ENCODE results near the gene RBBP7.
"Not testable (repeated sequence)": the region's sequence is repeated elsewhere in the genome, so short reads cannot be mapped to it uniquely, and the experiment has no call there.

RBBP7 gene

DNA sequence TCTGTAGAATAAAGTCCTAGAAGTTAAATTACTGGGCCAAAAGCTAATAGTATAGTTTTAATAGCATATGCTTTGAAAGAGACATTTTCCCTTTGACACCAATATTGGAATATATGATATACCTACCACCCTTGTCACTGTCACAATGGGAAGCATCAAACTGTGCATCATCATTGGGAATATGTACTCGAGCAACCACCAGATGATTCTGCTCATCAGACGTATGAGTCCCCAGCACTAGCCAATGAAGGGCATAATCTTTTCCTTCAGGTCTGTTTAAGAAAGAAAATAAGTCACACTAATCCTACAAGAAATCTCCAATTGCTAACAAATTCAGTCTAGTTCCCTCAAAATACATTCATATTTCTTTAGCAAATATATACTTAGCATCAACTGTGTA, 7.3 kb downstream of the RBBP7 start:
- no peak for DNase-seq

DNA sequence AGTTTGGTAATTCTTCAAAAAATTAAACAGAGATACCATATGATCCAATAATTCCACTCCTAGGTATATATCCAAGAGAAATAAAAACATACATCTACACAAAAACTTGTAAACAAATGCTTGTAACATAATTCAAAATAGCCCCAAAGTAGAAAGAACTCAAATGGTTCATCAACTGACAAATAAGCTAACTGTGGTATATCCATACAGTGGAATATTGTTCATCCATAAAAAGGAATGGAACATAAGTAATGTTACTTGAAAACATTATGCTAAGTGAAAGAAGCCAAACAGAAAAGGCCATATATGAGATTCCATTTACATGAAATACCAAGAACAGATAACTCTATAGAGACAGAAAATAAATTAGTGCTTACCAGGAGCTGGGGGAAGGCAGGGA, 13.4 kb downstream of the RBBP7 start:
- DNase-seq = no peak

DNA sequence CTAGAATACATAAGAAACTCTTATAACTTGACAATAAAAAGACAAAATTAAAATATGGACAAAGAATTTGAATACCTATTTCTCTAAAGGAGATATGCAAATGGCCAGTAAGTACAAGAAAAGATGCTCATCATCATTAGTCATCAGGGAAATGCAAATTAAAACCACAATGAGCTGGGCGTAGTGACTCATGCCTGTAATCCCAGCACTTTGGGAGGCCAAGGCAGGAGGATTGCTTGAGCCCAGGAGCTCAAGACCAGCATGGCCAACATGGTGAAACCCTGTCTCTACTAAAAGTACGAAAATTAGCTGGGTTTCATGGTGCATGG, 14.1 kb downstream of the RBBP7 start:
- DNase-seq = not testable (repeated sequence)

DNA sequence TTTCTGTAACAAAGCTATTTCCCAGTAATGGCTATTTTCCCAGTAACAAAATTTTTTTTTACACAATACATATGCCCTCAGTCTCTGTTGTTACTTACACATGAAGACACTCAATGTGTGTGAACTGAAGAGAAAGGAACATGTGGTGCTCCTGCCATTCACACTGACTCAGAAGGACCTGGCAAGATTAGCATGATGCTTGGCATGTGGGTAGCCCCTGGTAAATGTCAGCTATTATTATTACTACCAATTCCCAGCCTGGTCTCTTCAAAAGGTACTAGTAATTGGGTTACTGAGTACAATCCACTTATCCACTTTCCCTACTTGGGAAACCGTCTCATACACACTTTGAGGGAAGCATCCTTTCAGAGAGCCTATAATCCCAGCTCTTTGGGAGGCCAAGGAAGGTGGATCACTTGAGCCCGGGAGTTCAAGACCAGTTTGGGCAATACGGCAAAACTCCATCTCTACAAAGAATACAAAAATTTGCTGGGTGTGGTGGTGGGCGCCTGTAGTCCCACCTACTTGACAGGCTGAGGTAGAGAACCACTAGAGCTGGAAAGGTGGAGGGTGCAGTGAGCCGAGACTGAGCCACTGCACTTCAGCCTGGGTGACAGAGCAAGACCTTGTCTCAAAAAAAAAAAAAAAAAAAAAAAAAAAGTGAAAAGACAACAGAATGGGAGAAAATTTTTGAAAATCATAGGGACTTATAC, 14.6 kb downstream of the RBBP7 start:
- no peak for DNase-seq

DNA sequence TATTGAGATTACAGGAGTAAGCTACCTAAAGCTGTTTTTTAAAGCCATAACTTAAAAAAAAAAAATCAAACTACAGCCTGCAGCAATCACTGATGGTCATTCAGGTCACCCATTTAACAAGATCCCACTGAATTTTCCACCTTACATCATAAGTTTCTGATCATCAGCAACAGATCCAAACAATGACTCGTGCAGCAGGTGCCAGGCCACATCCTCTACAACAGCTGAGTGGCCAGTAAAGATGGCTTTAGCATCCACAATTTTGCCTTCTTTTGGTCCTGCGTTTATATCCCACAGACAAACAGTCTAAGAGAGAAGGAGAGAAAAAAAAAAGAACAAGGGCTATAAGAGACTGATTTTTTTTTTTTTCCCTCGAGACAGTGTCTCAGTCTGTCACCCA, 16.6 kb downstream of the RBBP7 start:
- no peak for DNase-seq

DNA sequence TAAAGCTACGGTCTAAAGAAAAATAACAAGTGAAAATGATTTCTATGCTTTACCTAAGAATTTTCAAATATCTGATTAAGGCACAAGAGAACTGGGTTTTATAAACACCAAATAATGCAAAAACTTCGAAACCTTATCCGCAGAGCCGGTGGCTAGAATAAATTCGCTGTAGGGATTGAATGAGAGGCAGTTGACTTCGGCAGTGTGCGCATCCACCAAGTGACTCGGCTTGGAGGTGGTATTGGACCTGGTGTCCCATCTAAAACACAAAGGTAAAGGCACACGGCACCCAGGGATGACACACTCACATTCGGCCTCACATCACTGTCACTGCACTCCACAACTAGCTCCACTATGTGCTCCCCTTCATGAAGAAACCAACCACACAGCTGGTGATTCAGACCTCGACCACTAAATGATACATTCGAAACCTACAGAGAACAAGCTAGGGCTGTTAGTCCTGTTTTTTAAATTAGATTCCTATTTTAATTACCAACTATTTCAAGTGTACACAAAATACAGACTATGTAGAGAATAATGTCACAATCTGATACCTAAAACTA, 17.5 kb downstream of the RBBP7 start:
- DNase-seq = no peak

DNA sequence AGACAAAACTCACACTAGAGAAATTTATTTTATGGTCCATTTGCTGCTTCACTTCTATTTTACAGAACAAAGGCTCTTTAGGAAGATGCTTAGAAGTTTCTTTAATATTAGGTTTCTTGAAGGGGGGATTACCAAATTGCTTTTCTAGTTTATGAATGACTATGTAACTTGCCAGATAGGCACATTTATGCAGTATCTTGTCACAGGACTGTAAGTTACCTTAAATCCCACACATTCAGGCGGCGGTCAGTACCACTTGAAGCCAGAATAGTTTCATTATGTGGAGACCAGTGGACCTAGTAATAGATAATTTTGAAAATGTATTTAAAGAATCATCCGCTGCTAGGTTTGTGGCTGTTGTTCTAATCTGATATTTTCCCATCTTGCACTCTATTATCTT, 18.3 kb downstream of the RBBP7 start:
- DNase-seq = no peak

DNA sequence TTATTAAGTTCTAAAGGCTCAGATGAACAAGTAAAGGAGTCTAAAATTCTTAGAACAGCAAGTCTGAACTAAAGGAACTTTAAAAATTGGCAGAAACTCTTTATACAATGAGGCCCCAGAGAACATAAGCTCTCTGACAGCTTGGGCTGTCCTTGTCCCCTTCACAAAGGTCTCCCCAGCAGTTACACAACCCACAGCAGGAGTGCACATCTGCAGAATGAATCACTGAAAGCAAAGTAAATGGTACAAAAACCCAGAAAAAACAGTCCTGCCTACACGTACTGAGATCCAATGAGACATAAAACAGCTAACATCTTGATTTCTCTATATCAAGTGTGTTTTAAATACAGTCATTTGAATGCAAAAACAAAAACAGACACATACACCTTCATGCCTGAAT, 18.7 kb downstream of the RBBP7 start:
- DNase-seq = no peak

DNA sequence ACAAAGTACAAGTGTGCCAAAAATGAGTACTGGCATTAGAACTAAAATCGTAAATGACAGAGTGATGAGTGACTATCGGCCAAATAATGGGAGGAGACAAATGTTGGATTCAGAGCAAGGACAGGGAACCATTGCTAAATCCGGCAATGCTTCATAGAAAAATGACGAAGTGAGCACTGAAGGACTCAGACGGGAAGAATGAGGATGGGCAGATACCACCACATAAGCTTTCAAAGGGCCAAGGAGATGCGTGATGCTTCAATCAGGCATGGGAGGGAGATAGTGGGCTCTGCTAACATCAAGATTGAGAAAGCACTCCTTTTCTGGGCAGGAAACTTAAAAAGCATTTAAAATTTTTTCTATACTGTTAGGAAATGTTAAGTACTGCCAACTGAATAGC, 21.6 kb downstream of the RBBP7 start:
- DNase-seq = no peak

DNA sequence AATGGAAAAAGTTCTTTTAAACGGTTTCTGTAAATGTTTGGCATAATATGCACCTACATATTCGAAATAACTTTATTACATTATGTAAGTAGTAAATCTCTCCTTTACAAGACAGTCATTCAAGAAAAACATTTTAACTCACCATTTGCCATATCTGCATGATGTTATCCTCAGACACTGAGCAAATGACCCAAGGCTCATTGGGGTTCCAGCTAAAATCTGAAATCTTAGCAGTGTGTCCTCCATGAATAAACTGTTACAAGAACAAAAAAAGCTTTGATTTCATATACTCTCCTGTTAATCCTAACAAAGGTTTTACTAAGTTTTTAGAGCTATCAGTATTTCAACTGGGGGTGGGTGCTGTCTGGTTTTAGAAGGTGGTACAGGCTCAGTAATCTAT, 24.5 kb downstream of the RBBP7 start:
- DNase-seq = no peak

DNA sequence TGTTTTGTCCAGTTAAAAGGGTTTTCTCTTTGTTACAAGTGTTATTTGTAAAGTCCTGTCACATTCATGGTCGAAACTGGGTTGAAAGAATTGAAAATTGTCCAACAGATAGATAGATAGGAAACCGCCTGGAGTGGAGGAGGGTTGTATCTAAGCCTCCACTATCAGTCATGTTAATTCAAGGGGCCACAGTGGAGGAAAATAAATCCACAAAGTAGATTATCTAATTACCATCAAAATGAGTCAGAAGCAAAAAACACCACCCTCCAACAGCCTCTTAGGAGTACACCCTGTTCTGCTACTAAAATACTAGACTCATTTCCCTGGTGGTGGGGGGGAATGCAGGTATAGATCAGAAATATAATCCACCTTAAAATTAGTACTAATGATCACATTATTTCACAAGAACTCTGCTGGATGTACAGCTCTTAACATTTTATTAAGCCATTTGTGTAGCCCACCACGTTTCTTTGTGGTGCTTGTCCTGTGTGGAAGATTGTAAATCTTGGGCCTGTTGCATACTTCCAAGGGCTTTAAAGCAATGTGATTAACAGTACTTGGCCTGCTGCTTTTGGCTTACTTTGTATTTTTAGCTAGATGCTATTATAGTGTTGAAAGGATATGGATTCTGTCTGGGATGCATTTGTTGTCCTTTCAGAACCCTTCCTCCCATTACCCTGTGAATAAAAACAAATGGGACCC, 26.8 kb downstream of the RBBP7 start:
- DNase-seq = no peak

DNA sequence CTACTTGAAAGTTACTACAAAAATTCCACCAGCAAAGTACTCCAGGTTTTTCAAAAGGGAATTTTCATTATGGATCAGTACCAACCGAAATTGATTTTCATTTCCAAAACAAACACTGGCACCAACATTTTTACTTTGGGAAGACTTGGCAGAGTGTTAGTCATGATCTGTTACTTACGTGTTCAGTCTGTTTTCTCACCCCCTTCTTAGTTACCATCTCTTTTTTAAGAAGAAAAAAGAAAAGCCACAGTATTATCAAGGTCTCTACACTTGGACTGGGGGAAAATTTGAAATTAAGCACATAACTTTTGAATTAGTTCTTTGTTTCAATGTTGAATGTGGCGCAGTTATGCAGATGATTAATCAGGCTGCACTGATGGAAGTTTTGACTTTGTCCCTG, 27.5 kb downstream of the RBBP7 start:
- DNase-seq = no peak

DNA sequence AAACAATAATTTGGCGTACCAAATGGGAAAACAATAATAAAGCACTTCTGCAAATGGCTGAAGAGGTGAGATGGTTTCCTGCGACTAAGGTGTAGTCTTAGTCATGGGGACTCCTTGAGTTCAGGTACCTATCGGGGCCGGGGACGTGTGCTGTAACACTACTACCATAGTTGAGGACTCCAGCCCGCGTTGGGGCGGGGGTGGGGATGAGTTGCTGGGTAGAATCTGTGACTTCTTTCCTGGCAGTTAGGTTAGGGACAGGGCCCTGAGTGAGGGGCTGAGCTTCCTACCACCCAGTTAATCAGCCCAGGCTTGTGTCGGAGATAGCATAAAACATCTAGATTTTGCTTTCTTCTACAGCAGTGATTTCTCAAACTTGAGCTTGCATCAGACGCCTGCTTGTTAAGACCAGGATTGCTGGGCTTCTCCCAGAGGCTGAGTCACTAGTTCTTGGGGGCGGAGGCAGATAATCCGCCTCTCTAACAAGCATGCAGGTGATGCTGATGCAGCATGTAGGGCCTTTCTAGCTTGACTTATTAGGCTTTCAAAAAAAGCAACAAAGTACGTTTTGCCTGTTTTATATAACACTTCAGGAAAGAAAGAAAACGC, 30.2 kb downstream of the RBBP7 start:
- no peak for DNase-seq

DNA sequence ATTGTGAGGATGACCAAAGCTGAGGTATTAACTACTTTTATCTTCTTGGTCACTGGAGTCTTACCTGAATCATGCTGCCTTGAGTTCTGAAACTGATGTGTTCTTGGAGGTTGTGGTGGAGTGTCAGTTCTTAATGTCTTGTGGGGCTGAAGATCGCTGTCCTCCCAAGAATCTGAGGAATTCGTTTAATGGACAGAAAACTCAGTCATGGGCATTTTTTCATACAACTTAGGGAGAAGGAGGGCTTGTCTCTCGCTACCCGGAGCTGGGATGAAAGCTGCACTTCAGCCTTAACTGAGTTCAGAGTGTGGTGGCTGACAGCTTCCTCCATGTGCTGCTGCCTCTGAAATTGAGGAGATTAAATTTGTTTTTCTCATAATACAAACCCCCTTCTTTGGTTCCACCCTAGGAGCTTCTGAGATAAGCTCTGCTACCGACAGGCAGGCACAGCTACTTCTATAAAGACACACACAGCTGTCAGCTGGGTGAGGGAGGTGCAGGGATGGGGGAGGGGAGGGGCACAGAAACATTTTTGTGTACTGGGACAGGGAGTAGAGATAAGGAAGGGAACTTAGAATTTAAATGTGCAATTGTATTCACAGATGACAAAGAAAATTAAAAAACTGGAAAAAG, 30.8 kb downstream of the RBBP7 start:
- DNase-seq = no peak

DNA sequence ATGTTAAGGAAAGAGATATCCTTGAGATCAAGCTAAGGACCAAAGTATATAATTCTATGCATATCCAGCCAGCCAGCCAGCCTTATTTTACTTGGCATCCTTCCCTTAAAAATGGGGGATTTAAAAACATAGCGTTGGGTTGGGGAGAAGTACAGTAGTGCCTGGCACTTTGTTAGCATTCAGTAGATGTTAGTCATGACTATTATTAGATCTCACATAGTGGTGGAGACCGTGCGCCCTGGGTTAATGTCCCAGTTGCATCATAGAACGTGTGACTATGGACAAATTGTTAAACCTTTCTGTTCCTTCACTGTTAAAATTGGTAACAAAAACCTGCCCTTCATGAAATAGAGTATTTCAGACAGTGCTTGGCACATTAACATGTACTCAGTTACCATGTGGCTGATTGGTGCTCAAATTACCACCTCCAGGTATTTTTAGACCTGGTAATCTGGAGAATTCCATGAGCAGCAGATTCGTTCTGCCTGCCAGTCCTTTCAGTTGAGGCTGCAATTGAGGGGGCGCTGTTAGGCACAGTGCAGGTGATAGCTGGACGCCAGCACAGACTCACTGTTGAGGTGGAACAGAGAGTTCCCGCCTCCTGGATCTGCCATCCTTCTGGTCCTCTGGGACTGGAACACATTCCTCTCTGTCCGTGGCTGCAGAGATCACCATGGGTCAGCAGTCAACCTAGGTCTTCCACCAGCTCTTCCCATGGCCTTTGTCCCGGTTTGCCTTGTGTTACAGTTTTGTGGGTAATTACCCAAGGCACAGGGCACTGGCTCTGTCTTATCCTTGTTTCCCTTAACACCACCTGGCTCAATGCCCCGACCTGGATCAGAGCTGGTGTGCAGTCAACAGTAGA, 31.7 kb downstream of the RBBP7 start:
- no peak for DNase-seq

DNA sequence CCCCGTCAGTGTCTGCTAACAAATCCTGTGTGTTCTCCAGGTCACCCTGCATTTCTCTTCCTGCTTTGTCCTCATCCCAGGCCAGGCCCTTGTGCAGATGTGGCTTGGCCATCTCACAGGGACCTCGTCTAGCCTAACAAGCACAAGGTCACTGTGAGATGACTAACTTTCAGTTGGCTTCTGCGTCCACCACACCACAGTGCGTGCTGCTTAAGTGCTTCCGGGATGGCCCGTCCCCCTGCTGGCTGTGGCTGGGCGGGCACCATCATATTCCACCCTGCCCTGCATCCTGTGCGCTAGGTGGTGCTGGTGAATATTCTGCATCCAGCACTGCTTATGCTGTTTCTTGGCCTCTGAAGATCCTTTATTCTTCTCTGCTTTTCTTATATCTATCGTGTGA, 33.8 kb downstream of the RBBP7 start:
- DNase-seq = no peak

DNA sequence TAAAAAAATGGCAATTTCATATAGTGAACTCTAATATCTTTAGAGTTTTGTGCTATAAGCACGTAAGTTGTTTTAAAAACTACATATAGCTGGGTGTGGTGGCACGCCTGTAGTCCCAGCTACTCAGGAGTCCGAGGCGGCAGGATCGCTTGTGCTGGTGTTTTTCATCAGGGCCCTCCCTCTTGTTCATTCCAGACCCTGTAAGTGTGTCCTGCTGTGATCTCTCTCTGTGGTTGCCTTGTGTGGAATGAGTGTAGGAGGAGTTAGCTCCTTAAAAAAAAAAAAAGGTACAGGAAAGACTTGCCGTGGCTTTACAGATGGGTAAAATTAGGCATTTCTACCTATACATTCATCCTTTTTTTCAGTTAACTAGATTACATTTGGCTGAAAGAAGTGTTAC, 35.4 kb downstream of the RBBP7 start:
- DNase-seq = no peak

DNA sequence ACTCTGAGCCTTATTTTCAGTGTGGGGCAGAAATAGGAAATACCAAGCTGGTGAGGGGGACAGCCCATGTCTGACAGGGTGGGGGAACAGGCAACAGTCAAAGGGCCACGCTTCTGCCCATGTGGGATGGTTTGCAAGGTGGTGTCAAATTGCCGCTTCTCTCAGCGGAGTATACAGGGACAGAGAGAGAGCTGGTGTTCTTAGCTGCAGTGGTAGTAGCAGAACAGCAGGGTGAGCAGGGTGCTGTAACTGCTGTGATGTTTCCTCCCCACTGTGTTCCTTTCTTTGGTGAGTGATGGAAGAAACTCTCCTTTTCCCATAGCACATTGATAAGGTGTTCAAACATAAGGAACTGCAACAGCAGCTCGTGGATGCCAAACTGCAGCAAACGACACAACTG, 37.9 kb downstream of the RBBP7 start:
- DNase-seq = no peak

DNA sequence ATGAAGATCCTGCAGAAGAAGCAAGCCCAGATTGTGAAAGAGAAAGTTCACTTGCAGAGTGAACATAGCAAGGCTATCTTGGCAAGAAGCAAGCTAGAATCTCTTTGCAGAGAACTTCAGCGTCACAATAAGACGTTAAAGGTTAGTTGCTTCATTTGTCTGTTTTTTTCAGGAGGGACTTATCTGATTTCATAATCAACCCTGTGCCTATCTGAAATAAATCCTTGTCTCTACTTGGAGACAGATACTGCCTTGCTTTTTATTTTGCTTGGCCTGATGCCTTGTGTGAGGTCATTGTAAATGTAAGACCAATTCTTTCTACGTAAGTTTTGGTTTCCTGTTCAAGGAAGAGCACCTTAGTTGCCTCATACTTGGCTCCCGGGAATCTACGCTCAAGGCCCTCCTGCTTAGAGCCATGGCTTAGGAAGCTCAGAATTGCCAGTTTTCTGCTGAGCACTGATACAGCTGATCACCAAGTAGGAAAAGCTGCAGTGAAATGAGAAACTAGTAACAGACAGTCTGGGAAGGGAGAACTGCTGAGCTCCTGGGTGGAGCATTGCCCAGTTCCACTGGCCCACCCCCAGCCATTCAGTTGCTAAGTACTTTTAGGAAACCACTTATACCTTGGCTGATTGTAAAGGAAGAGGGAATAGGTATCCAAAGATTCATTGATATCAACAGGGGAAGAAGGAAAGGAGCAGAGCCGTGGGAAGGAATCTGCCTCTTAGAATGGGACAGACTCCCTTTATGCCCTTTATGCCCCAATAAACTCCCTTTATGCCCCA, 41.8 kb downstream of the RBBP7 start:
- DNase-seq = no peak

DNA sequence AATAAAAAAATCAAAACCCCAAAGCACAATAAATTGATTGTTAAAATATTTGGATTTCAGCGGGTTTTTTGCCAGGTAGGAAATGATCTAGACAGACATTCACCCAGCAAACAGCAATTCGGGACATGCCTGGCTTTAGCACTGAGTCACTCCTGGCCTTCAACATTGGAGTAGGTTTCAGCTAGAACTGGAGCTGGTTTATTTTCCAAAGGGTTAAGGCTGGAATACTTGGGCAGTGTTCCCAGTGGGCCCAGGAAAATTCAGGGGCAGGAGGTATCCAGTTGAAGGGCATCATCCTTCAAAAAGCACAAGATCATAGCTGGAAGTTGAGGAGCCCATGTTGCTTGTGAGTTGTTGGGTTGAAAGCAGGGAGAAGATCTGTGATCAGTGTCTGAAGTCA, 42.9 kb downstream of the RBBP7 start:
- no peak for DNase-seq

DNA sequence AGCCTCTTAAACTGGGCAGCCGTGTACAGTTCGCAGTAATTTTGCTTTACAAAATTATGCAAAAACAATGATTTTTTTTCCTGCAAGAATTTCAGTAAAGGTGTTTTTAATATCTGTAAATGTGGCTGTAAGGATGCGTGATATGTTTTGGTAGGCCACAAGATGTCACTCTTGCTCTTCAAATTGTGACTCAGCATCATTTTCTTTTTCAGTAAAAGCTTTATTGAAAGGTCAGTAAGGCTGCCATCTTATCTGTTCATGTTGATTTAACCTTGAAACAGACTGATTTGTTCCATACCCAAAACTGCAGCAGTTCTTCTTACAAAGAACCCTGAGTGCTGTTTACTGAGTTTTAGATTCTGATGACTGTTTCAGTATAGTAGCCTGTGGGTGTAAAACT, 44.0 kb downstream of the RBBP7 start:
- peak; percentile 45 for DNase-seq

Data from midbrain (tissue), 1 donor.